GM18520 (cell line): Measurements from ENCODE around the gene RAMP1.
"Not testable (repeated sequence)": the region's sequence is repeated elsewhere in the genome, so short reads cannot be mapped to it uniquely, and the experiment has no call there.

ENCODE experiments used
- ATAC-seq: cut with Tn5 transposase; IDR thresholded peaks from one replicate; pipeline ENCODE4 v1.9.1; 2021; ENCODE audit not compliant: unreplicated experiment

Gene RAMP1

DNA sequence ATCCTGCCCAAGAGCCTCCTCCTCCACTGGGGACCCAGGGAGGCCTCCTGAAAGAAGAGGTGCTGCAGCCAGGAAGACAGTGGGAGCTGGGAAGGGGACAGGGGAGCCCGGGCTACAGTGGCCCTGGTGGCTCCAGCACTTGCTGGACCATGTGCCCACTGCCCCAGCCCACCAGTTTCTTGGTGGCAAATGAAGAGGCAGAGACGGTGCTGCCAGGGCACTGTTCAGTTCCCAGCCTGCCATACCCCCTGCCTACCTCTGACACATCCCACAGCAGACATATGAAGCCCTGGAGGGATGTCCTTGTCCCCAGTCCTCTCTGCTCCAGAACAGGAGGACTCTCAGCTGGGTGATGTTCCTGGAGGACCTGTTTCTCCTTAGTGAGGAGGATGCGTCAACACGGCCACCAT lies 3.7 kb downstream of the RAMP1 start:
- no peak for ATAC-seq

DNA sequence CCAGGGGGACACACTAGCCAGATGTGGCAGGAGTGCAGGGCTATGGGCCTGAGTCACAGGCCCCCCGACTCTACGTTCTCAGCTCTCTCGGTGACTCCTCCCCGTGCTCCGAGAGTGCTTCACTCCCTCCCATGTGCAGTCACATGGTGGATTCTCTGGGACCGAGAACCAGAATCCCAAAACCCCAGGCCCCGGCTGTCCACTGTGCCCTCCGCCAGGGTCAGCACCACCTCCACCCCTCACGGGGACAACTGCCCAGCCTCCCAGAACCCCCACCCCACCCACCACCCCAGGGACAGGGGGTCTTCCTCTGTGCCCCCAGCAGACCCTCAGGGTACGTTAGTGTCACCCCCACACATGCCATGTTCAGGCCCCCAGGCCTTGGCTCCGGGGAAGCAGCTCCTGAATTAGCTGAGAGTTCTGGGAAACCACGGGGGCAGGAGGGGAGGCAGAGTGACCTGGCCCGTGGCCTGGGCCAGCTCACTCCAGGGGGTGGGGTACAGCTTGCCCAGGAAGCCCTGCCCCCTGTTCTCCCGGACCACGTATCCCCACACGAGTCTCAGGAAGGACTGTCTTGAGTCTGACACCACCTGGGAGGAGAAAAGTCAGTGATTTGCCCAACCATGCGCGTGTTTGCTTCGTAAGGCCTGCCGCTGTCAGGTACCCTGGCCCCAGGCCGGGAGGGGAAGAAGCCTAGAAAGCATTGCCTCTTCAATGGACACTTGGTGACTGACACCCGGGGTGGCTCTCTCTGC lies 4.4 kb downstream of the RAMP1 start:
- ATAC-seq = no peak

DNA sequence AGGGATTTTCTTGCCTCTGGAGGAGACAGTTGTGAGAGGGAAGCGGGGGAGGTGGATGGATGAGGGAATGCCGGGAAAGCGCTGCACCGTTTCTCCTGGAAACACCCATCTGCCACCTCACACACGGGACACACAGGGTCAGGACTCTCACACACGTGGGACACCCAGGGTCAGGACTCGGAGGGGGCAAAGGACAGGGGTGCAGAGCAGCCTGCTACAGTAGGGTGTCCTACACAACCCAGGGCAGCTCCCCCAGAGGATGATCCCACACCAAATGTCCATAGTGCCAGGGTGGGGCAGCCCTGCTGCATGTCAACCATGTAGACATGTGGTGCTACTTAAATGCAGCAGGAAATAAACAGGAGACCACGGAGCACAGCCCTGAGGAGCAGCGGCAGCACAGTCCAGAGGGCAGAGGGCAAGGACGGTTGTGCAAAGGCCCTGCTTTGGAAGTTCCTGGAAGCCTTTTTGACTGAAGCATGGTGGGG lies 5.1 kb downstream of the RAMP1 start:
- ATAC-seq = no peak

DNA sequence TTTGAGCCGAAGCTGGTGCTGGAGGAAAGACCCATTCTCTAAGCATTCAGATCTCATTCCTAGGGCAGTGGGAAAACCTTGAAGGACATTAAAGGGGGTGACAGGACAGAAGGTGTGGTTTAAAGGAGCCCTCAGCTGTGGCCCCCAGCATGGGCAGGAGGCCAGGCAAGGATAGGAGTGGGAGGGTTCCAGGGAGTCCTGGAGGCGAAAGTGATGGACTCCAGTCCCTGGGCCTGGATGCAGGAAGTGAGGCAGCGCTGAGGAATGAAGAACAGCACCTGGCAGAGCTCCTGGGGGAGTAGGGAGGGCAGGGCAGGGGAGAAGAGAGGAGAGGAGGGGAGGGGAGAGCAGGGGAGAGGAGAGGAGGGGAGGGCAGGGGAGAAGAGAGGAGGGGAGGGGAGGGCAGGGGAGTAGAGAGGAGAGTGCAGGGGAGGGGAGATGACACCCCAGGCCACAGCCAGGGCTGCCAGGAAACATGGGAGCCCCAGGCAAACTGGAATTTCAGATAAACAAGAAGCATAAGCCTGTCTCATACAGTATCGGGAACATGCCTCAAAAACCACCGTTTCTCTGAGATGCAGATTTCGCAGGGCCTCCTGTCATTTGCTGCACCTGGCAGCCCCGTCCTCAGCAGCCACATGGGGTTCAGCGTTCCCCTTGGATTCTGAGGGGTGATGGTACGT lies 5.7 kb downstream of the RAMP1 start:
- ATAC-seq = no peak

DNA sequence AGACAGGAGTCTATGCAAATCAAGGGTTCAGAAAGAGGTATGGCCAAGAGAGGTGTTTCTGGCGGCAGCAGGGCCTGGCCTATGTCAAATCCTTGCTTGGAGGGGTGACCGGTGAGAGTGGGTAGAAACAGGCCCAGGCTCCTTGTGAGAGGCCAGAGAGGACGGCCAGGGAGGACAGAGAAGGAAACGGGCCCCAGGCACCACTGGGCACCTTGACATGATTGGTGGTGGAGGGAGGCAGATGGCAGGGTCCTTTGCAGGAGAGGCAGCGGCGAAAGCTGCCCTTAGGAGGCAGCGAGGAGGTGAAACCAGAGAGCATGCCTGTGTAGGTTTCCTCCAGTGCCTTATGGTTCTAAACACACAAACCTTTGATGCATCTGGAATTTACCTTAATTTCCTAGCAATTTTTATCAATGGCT lies 6.2 kb downstream of the RAMP1 start:
- ATAC-seq = no peak

DNA sequence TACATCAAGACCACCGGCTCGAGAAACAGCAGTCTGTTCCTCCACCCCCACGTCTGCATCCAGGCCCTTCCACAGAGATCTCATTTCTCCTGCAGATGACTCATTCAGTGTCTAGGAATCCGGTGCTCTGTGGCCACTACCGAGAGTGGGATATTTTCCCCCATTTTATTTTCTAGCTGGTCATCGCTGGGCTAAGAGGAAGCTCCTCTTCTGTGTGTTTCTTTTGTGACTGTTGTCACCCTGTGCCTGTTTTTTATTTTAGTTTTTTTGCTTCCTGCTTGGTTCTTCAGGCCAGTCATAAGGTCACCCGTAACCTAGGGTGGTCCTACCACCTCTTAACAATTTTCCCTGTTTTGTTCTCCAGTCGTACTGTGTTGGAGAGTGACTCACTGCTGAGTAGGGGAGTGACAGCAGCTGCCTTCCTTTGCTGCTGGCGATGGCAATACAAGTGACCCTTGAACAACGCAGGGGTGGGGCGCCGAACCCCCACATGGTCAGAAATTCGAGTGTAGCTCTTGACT lies 6.7 kb downstream of the RAMP1 start:
- no peak for ATAC-seq

DNA sequence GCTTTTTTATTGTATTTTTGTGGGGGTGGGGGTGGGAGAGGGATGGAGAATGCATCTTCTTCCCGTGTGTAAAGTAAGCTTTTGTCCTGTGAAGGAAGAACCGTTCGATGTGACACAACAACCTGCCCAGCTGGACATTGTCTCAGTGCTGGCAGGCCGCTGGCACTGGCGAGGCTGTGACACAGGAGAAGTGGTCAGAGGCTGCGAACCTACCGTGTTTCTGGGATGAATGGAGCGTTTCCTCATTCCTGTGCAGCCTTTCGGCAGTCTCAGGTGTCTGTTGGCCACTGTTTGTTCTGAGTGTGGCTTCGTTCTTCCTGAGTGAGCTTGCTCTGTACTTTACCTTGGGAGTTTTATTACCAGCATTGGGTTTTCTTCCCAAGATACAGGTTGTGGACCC lies 8.0 kb downstream of the RAMP1 start:
- no peak for ATAC-seq

DNA sequence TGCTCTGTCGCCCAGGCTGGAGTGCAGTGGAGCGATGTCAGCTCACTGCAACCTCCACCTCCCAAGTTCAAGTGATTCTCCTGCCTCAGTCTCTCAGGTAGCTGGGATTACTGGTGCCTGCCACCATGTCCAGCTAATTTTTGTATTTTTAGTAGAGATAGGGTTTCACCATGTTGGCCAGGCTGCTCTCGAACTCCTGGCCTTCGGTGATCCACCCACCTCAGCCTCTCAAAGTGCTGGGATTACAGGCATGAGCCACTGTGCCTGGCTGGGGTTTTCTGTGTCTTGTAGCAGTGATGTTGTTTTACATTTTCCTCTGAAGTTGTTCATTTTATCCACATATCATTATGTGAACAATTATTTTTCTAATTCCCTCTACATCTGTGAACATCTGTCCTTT lies 8.7 kb downstream of the RAMP1 start:
- ATAC-seq = not testable (repeated sequence)

DNA sequence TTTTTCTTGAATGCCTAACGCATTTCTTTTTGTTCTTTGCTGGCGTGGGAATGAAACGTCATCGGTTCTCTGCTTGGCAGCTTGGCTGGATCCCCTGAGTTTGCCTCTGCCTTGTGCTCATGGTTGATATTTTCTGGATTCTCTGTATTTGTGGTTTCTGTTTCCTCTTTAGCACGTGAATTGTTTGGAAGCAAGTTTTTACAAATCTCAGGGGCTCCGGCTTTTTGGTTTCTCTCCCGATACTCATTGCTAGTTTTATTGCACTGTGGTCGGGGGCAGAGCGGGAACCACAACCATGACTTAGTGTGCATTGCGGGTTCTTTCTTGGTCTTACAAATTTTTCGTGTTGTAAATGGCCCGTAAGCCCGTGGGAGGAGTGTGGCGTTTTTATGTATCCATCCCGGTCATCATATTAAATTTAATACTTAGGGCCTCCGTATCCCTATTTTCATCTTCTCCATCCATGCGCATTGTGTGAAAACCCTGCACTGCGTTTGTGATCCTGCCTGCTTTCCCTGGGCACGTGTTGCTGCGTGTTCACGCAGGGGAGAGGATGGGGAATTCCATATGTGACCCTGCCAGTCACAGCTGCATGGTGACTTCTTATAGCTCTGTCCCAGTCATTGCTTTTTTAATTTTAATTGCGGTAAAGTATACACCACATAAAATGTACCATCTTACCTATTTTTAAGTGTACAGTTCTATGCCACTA lies 9.4 kb downstream of the RAMP1 start:
- ATAC-seq = no peak

DNA sequence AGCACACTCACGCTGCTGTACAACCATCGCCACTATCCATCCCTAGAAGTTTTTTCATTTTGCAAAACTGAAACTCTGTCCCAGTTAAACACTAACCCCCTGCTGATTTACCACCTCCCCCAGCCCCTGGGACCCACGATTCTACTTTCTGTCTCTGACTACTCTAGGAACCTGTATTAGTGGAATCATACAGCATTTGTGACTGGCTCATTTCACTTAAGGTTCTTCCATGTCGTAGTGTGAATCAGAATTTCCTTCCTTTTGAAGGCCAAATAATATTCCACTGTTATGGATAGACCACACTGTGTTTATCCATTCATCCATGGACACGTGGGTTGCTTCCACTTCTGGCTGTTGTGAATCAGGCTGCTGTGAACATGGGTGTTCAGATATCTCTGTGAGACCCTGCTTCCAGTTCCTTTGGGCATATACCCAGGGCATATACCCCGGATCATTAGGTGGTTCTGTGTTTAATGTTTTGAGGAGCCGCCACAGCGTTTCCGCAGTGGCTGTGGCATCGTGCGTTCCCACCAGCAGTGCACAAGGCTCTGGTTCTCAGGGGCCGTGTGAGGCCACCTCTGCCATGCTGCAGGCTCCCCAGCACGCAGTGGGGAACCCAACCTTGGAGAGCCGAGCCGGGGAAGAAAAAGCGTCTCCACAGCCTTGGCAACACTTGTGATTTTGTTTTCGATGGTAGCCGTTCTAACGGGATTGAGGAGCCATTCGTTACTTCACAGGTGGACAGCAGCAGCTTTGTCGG lies 10.1 kb downstream of the RAMP1 start:
- ATAC-seq = no peak

DNA sequence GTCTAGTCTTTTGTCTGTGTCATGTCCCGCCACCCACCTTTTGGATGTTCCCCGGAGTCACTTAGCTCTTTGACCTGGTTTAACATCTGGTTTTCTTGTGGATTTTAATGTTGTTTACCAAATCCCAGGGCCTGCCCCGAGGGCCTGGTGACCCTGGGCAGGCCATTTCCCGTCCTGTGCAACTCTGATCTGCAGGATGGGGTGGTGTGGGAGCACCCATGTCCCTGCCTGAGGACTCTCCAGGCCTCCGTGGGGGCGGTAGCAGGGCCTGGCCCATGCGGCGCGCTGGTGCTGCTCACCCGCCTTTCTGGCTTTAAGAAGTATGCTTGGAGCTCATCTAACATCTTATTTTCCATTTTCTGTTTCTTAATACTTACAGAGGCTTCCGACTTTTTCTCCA lies 10.7 kb downstream of the RAMP1 start:
- no peak for ATAC-seq

DNA sequence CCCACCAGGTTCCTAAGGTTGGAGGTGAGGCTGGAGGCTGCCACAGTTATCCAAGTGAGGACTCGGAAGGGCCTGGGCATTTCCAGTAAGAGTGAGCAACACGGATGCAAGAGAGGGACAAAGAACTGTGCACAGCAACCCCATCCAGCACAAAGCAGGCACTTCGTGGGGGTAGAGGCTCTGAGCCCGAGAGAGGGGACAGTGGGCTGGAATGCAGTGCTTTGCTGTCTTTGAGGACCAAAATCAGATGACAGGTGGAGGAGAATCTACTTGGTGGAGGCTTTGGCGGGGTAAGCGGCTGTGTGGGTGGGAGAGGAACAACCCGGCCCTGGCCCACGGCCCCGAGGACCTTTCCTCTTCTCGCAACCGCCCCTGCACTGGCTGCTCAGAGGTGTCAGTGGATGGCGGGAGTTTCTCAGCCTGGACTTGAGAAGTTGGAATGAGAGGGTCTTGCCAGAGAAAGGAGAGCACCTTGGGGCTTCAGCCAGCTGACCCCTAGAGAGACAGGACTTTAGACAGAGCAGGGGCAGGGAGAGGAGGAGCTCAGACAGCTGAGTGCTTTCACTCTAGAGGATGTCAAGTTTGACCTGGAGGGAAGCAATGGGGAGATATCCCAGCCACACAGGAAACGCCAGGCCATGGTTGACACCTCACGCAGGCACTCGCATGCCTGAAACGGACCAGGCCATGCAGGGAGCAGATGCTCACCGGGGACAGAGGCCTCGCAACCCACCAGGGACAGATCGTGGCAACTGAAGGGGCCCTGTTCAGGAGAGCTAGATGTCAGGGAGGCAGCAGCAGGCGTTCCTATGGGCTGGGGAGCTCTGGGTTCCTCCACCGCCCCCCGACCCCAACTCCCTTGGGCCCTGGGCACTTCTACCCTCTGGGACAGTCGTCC lies 11.6 kb downstream of the RAMP1 start:
- ATAC-seq = no peak

DNA sequence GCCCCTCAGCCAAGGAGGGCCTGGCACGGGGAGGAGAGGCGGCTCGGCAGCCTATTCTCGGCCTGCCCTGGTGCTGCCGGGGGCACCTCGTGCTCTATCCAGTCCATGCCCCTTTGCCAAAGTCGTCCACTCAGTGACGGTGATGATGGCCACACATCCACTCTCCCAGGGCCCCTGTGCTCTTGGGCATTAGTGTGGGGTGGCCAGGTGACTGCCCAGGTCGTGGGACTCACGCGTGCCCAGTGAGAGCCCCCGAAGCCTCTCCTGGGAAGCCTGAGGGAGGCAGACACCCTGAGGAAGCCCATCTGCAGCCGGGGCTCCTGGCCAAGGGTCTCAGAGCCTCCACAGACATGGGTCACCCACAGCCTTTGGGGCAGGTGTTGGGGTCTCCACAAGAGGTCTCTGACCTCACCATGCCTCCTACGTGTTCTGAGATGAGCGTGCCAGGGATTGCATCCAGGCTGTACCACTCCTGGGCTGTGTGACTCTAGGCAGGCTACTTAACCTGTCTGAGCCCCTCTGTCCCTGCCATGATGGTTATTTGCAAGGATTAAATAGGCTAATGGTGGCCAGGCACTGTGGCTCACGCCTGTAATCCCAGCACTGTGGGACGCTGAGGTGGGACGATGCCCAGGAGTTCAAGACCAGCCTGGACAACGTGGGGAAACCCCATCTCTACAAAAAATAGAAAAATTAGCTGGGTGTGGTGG lies 12.9 kb downstream of the RAMP1 start:
- no peak for ATAC-seq

DNA sequence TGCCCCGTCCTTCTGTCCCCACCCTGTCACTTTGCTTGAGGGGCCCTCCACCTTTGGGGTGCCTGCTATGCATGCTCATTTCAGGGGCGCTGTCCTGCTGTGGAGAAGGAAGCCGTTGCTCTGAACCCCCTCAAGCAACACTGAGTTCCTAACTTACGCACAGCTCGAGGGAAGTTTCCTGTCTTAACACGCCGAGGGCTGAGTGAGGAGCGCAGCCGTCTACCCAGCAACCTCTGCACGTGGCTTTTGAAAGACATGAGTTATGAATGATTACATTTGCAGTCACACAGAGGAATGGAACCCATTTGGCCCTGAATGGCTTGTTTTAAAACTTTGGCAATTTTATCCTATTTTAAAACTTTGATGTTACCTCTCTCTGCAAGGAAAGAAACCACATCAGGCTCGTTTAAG lies 14.0 kb downstream of the RAMP1 start:
- no peak for ATAC-seq

DNA sequence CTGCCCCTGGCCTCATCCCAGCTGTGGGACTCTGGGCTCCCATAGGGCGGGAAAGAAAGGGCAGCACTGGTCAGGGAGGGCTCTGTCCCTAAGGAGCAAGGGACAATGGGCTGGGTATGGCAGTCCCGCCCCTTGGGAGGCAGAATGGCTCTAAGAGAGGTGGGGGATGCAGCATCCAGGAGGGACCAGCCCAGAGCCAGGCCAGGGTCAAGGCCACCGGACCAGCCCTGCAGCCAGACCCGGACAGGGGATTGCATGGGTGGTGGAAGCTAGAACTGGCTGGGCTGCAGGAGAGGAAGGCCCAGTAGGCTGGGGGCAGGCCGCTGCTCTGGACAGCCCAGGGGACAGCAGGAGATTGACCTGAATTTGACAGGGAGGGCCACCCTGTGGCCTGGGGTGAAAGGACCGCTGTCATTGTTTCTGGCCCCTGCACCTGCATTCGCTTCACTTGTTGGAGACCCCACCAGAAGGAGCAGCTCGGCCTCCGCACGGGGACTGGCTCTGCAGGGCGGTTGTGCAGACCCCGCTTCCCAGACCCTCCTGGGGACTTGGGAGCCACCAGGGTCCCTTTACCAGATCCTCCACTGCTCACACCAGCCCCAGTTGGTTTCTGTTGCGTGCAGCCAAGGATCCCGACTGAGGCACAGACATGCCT lies 14.6 kb downstream of the RAMP1 start:
- ATAC-seq = no peak

DNA sequence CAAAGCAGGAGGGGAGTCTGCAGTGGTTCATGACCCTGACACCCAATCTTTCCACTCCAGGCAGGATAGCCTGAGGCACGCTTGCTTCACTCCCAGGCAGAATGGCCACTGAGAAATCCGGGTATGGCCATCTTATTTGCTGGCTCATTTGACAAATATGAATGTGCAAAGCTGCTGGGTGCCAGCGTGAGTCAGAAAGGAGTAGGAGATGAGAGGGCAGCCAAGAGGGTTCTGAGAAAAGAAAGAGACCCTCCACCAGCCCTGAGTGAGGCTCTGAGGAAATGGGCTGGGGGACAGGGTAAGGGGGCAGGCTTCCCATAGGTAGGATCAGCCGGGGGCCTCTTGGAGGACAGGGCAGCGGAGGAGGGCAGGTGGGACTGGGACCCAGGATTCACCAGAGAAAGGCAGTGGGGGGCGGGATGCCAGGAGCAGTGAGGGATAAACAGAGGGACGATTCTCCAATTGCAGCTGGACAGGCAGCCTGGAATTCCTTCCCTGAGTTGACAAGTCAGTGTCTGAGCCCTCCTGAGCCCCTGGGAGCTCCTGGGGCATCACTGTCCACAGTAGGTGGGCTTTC lies 15.2 kb downstream of the RAMP1 start:
- no peak for ATAC-seq

DNA sequence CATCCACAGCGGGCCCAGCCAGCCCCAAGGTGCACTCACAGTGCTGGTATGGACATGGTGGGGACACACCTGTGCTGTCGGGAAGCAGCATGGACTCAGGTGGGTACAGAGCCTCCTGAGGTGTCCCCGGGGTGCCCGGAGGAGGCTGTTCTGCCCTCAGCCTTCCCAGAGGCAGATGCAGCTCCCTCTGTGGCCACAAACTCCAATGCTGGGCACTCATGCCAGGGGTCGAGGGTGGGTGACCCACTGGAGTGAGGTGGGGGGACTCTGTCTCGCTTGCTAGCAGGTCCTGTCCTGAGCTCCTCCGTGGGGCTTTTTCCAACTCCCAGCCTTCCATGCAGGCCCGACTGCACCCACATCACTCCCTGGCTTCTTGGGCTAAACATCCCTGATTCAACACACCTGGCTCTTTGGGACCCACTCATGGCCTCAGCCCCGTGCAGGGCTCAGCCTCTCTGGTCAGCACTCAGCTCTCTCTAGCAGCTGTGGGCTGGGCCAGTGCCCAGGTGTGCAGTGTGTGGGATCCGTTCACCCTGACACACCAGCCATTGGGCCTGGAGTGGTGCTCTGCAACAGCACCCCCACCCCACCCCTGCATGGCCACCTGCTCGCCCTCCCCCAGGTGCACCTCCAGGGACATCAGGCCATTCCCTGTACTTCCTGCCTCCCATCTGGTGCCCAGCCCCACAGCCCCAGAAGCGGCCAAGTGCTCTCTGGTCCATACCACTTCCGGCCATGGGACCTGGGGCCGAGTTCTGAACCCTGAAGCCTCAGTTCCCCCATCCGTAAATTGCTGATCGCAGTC lies 16.0 kb downstream of the RAMP1 start:
- no peak for ATAC-seq
